ENCODE data around the gene GPX3. TPM values are rescaled to one million over a fixed set of nuclear protein-coding genes. Genes with fewer than 3 reads are reported as not detected.

The GPX3 gene
- total and polyA plus RNA-seq, 2 donors (not counting 1 experiment from before 2014, with no cell fraction given) = 182 to 267 TPM

- no peak overlapping the region for H3K9ac ChIP-seq (ENCODE audit: insufficient read depth, low read length)
- no peak for TF ChIP-seq EZH2 (IDR thresholded peaks at IDR 0.05; ENCODE audit: low read length, missing control alignments)
- TF ChIP-seq CTCF (conservative IDR thresholded peaks at IDR 0.05 in 1 of 2, IDR thresholded peaks at IDR 0.05 in 1 of 2; ENCODE audit: low read depth in 1 of 2, low read length in 2 of 2) = no peak
- H3K4me1 ChIP-seq (ENCODE audit: control insufficient read depth, extremely low read depth, insufficient read depth, low read length) = peaks cover 36% of the 10 kb centered on the region
- H3K36me3 ChIP-seq (ENCODE audit: control insufficient read depth, insufficient read depth, low read length) = peaks cover 11% of the 10 kb centered on the region
- no peaks in the 10 kb centered on the region for H4K20me1 ChIP-seq (ENCODE audit: control insufficient read depth, extremely low read depth, insufficient read depth, low read length)
- H3K4me2 ChIP-seq (ENCODE audit: extremely low read depth, insufficient read depth, low read length) = no peak overlapping the region
- no peak overlapping the region for H3K4me3 ChIP-seq (replicated peaks in 1 of 4; ENCODE audit: control extremely low read depth in 1 of 4, insufficient read depth in 1 of 4, low read depth in 3 of 4, low read length in 4 of 4)
- no peaks in the 10 kb centered on the region for H3K27me3 ChIP-seq (ENCODE audit: control insufficient read depth, insufficient read depth, low read length)
- no peak for DNase-seq (ENCODE audit: low read depth in 2 of 2)
- H3K79me2 ChIP-seq (ENCODE audit: control insufficient read depth, insufficient read depth, low read length) = no peaks in the 10 kb centered on the region
- no peak overlapping the region for H3K27ac ChIP-seq (ENCODE audit: insufficient read depth, low read length)
- no peak overlapping the region for H2AFZ ChIP-seq (ENCODE audit: low read length)
- no peaks in the 10 kb centered on the region for H3K9me3 ChIP-seq (ENCODE audit: control insufficient read depth, insufficient read depth, low read depth, low read length)
These were observed 4.3 kb downstream of the GPX3 start for GRCh38 chr5:151024440-151025249.

GRCh38 chr5:151025250-151025606 lies 4.8 kb downstream of the GPX3 start:
- no peak for DNase-seq (ENCODE audit: low read depth in 2 of 2)
- Histone ChIP-seq H3K36me3 (ENCODE audit: control insufficient read depth, insufficient read depth, low read length) (peaks cover 11% of the 10 kb centered on the region), H3K4me1 (ENCODE audit: control insufficient read depth, extremely low read depth, insufficient read depth, low read length) (peaks cover 36% of the 10 kb centered on the region), H2AFZ (ENCODE audit: low read length) (no peak overlapping the region), H3K4me2 (ENCODE audit: extremely low read depth, insufficient read depth, low read length) (no peak overlapping the region), H3K79me2 (ENCODE audit: control insufficient read depth, insufficient read depth, low read length) (no peaks in the 10 kb centered on the region), H3K4me3 (replicated peaks in 1 of 4; ENCODE audit: control extremely low read depth in 1 of 4, insufficient read depth in 1 of 4, low read depth in 3 of 4, low read length in 4 of 4) (no peak overlapping the region), H3K27ac (ENCODE audit: insufficient read depth, low read length) (no peak overlapping the region), H3K27me3 (ENCODE audit: control insufficient read depth, insufficient read depth, low read length) (no peaks in the 10 kb centered on the region), H3K9ac (ENCODE audit: insufficient read depth, low read length) (no peak overlapping the region), H4K20me1 (ENCODE audit: control insufficient read depth, extremely low read depth, insufficient read depth, low read length) (no peaks in the 10 kb centered on the region), H3K9me3 (ENCODE audit: control insufficient read depth, insufficient read depth, low read depth, low read length) (no peaks in the 10 kb centered on the region)
- TF ChIP-seq CTCF (conservative IDR thresholded peaks at IDR 0.05 in 1 of 2, IDR thresholded peaks at IDR 0.05 in 1 of 2; ENCODE audit: low read depth in 1 of 2, low read length in 2 of 2) (no peak), EZH2 (IDR thresholded peaks at IDR 0.05; ENCODE audit: low read length, missing control alignments) (no peak)

- Histone ChIP-seq H3K4me1 (ENCODE audit: control insufficient read depth, extremely low read depth, insufficient read depth, low read length) (peaks cover 34% of the 10 kb centered on the region), H3K27me3 (ENCODE audit: control insufficient read depth, insufficient read depth, low read length) (no peaks in the 10 kb centered on the region), H2AFZ (ENCODE audit: low read length) (no peak overlapping the region), H3K4me2 (ENCODE audit: extremely low read depth, insufficient read depth, low read length) (no peak overlapping the region), H3K9me3 (ENCODE audit: control insufficient read depth, insufficient read depth, low read depth, low read length) (no peaks in the 10 kb centered on the region), H3K27ac (ENCODE audit: insufficient read depth, low read length) (no peak overlapping the region), H3K4me3 (replicated peaks in 1 of 4; ENCODE audit: control extremely low read depth in 1 of 4, insufficient read depth in 1 of 4, low read depth in 3 of 4, low read length in 4 of 4) (no peak overlapping the region), H3K9ac (ENCODE audit: insufficient read depth, low read length) (no peak overlapping the region), H3K79me2 (ENCODE audit: control insufficient read depth, insufficient read depth, low read length) (no peaks in the 10 kb centered on the region), H4K20me1 (ENCODE audit: control insufficient read depth, extremely low read depth, insufficient read depth, low read length) (no peaks in the 10 kb centered on the region), H3K36me3 (ENCODE audit: control insufficient read depth, insufficient read depth, low read length) (peaks cover 11% of the 10 kb centered on the region)
- no peak for TF ChIP-seq EZH2 (IDR thresholded peaks at IDR 0.05; ENCODE audit: low read length, missing control alignments)
- no peak for TF ChIP-seq CTCF (conservative IDR thresholded peaks at IDR 0.05 in 1 of 2, IDR thresholded peaks at IDR 0.05 in 1 of 2; ENCODE audit: low read depth in 1 of 2, low read length in 2 of 2)
- no peak for DNase-seq (ENCODE audit: low read depth in 2 of 2)
These were observed 5.7 kb downstream of the GPX3 start for GRCh38 chr5:151026088-151026487.

Data from fibroblast of lung (primary cell).